DND-41 (cell line): ENCODE measurements around the gene BLTP3A.
"Not testable (repeated sequence)": the region's sequence is repeated elsewhere in the genome, so short reads cannot be mapped to it uniquely, and the experiment has no call there.

Experiments used
- ATAC-seq: fragments of 200-7000 bp; cut with Tn5 transposase; 3 replicates; pipeline ENCODE4 v1.9.1; 2021; ENCODE audit warnings: low read depth; ENCODE audit not compliant: insufficient read depth
- DNase-seq: peaks from one replicate; pipeline ENCODE4 v3.0.0-alpha.2; 2020
- H2AFZ ChIP-seq: 2 replicates; pipeline ENCODE4 v1.6.0; 2012; ENCODE audit warnings: low read depth, low read length
- H3K27ac ChIP-seq: 2 replicates; pipeline ENCODE4 v1.5.1; 2012; ENCODE audit warnings: low read length, inconsistent platforms
- H3K27me3 ChIP-seq: fragments of 200-600 bp; sonication (generic); 2 replicates; pipeline ENCODE4 v1.6.0; 2012; ENCODE audit warnings: low read length, mild to moderate bottlenecking, inconsistent platforms; ENCODE audit not compliant: insufficient read depth, poor library complexity
- H3K36me3 ChIP-seq: 2 replicates; pipeline ENCODE4 v1.5.1; 2012; ENCODE audit warnings: low read length, inconsistent platforms; ENCODE audit not compliant: insufficient read depth
- H3K4me1 ChIP-seq: 2 replicates; pipeline ENCODE4 v1.5.1; 2012; ENCODE audit warnings: mild to moderate bottlenecking, low read length; ENCODE audit not compliant: insufficient read depth
- H3K4me2 ChIP-seq: 2 replicates; pipeline ENCODE4 v1.6.0; 2012; ENCODE audit warnings: mild to moderate bottlenecking, moderate library complexity, low read length, inconsistent platforms; ENCODE audit not compliant: insufficient read depth
- H3K4me3 ChIP-seq, 2 experiments: fragments of 200-600 bp in 1 of 2; shearing (Covaris generic) in 1 of 2; 2 replicates each; pipeline ENCODE4 v1.5.1; 2012 to 2016; ENCODE audit warnings: inconsistent platforms in 2 of 2, low read length in 2 of 2, mild to moderate bottlenecking in 2 of 2, low read depth in 1 of 2, moderate library complexity in 1 of 2
- H3K79me2 ChIP-seq: 2 replicates; pipeline ENCODE4 v1.6.0; 2012; ENCODE audit warnings: low read length, inconsistent platforms; ENCODE audit not compliant: insufficient read depth
- H3K9ac ChIP-seq: 2 replicates; pipeline ENCODE4 v1.6.0; 2012; ENCODE audit warnings: low read depth, mild to moderate bottlenecking, inconsistent platforms, low read length, moderate library complexity
- H3K9me3 ChIP-seq: 2 replicates; pipeline ENCODE4 v1.5.1; 2012; ENCODE audit warnings: low read length, moderate library complexity, mild to moderate bottlenecking, inconsistent platforms; ENCODE audit not compliant: insufficient read depth, severe bottlenecking
- H4K20me1 ChIP-seq: 2 replicates; pipeline ENCODE4 v1.6.0; 2012; ENCODE audit warnings: low read length; ENCODE audit not compliant: insufficient read depth
- EZH2 ChIP-seq: IDR thresholded peaks from 3 replicates; pipeline ENCODE4 v1.6.1; 2012; ENCODE audit warnings: borderline replicate concordance, low read depth, mild to moderate bottlenecking, moderate library complexity, low read length, inconsistent platforms; ENCODE audit not compliant: severe bottlenecking
- TF ChIP-seq, protein P1 (sequence below): IDR thresholded peaks from 2 replicates; pipeline ENCODE4 v1.5.1; 2012; ENCODE audit warnings: borderline replicate concordance, low read length, moderate library complexity, mild to moderate bottlenecking; ENCODE audit not compliant: poor library complexity, severe bottlenecking; ENCODE audit errors: extremely low read depth

Gene BLTP3A

DNA sequence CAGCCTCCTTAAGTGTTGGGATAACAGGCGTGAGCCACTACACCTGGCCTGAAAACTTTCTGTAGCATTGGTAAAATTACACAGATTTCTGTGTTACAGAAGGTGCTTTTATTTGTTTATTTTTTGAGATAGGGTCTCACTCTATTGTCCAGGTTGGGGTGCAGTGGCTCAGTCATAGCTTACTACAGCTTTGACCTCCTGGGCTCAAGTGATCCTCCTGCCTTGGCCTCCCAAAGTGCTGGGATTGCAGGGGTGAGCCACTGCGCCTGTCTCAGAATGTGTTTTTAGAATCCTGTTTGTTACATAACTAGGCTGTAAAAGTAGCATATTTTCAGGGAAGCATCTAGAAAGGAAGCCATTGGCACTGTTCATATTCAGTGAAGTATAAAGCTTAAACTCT lies 16.9 kb upstream of the BLTP3A start:
- H3K27me3 ChIP-seq = no peaks in the 10 kb centered on the region
- H2AFZ ChIP-seq = no peak overlapping the region
- no peak overlapping the region for H3K27ac ChIP-seq
- TF ChIP-seq EZH2 = no peak
- TF ChIP-seq, protein P1, sequence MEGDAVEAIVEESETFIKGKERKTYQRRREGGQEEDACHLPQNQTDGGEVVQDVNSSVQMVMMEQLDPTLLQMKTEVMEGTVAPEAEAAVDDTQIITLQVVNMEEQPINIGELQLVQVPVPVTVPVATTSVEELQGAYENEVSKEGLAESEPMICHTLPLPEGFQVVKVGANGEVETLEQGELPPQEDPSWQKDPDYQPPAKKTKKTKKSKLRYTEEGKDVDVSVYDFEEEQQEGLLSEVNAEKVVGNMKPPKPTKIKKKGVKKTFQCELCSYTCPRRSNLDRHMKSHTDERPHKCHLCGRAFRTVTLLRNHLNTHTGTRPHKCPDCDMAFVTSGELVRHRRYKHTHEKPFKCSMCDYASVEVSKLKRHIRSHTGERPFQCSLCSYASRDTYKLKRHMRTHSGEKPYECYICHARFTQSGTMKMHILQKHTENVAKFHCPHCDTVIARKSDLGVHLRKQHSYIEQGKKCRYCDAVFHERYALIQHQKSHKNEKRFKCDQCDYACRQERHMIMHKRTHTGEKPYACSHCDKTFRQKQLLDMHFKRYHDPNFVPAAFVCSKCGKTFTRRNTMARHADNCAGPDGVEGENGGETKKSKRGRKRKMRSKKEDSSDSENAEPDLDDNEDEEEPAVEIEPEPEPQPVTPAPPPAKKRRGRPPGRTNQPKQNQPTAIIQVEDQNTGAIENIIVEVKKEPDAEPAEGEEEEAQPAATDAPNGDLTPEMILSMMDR = no peak
- peaks cover 4% of the 10 kb centered on the region; the same call in 1 of the 2 replicates for H3K79me2 ChIP-seq
- DNase-seq (no peak), ATAC-seq (no peak)
- peaks cover 56% of the 10 kb centered on the region for H3K36me3 ChIP-seq
- no peak overlapping the region for H3K9ac ChIP-seq
- H4K20me1 ChIP-seq = peaks cover 11% of the 10 kb centered on the region; the same call in 1 of the 2 replicates
- no peak overlapping the region for H3K4me2 ChIP-seq
- H3K4me3 ChIP-seq = no peak overlapping the region
- no peaks in the 10 kb centered on the region for H3K4me1 ChIP-seq
- no peaks in the 10 kb centered on the region for H3K9me3 ChIP-seq

DNA sequence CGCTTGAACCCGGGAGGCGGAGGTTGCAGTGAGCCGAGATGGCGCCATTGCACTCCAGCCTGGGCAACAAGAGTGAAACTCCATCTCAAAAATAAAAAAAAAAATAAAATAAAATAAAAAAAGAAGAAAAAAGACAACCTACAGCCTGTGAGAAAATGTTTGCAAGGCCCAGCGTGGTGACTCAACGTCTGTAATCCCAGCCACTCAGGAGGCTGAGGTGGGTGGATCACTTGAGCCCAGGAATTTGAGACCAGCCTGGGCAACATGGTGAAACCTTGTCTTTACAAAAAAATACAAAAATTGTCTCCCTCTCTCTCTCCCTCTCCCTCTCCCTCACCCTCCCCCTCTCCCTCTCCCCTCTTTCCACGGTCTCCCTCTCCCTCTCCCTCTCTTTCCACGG lies 6.5 kb upstream of the BLTP3A start:
- not testable (repeated sequence) for H3K9ac ChIP-seq, H3K79me2 ChIP-seq, H3K4me2 ChIP-seq, H4K20me1 ChIP-seq, H3K27me3 ChIP-seq, H3K27ac ChIP-seq, ATAC-seq, H3K4me3 ChIP-seq, H3K4me1 ChIP-seq, H3K9me3 ChIP-seq, H2AFZ ChIP-seq, DNase-seq, H3K36me3 ChIP-seq

DNA sequence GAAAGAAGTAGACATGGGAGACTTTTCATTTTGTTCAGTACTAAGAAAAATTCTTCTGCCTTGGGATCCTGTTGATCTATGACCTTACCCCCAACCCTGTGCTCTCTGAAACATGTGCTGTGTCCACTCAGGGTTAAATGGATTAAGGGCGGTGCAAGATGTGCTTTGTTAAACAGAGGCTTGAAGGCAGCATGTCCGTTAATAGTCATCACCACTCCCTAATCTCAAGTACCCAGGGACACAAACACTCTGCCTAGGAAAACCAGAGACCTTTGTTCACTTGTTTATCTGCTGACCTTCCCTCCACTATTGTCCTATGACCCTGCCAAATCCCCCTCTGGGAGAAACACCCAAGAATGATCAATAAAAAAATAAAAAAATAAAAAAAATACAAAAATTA lies 4.7 kb upstream of the BLTP3A start:
- DNase-seq, H3K9me3 ChIP-seq, H3K27ac ChIP-seq, H4K20me1 ChIP-seq, H3K27me3 ChIP-seq, H2AFZ ChIP-seq, H3K36me3 ChIP-seq, H3K79me2 ChIP-seq, H3K4me2 ChIP-seq, ATAC-seq, H3K4me3 ChIP-seq, H3K9ac ChIP-seq: not testable (repeated sequence)
- peaks cover 11% of the 10 kb centered on the region for H3K4me1 ChIP-seq

DNA sequence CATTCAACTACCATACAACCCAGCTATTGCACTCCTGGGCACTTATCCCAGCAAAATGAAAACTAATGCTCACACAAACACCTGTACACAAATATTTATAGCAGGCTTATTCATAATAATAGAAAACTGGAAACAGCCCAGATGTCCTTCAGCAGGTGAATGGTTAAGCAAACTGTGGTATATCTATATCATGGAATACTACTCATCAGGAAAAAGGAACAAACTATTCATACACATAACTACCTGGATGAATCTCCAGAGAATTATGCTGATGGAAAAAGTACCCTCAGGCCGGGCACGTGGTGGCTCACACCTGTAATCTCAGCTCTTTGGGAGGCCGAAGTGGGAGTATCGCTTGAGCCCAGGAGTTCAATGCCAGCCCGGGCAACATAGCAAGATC lies 3.8 kb upstream of the BLTP3A start:
- no peak for ATAC-seq
- Histone ChIP-seq H3K36me3 (no peaks in the 10 kb centered on the region; the same call in 1 of the 2 replicates), H3K27me3 (no peaks in the 10 kb centered on the region), H2AFZ (no peak overlapping the region), H3K4me1 (peaks cover 16% of the 10 kb centered on the region), H4K20me1 (no peaks in the 10 kb centered on the region), H3K4me3 (no peak overlapping the region), H3K9ac (no peak overlapping the region), H3K27ac (no peak overlapping the region), H3K79me2 (peaks cover 12% of the 10 kb centered on the region), H3K4me2 (no peak overlapping the region), H3K9me3 (no peaks in the 10 kb centered on the region)
- no peak for DNase-seq
- TF ChIP-seq EZH2 = no peak
- TF ChIP-seq, protein P1 = no peak
